A673 (cell line): ENCODE measurements around the gene DOCK6. TPM values are rescaled to one million over a fixed set of nuclear protein-coding genes. Genes with fewer than 3 reads are reported as not detected.

ENCODE experiments used
- BruUV-seq: library from RNA; stranded (reverse); fragments of 400-500 nt; replicated peaks from 2 replicates; lab custom pipeline; 2021; lab: Mats Ljungman, UMichigan
- CTCF ChIA-PET: fragments of 300-600 bp; sonication (Branson Sonifier 250); formaldehyde crosslinking; loops from one replicate; lab custom pipeline; 2022; ENCODE audit warnings: antibody characterized with exemption; lab: Charles Lee
- POLR2A ChIA-PET: fragments of 300-600 bp; sonication (Branson Sonifier 250); formaldehyde crosslinking; loops from one replicate; lab custom pipeline; 2022; ENCODE audit warnings: antibody characterized with exemption; ENCODE audit not compliant: low non-redundant PET; lab: Charles Lee
- DNase-seq: peaks from one replicate; pipeline ENCODE4 v3.0.0-alpha.2; 2015; ENCODE audit warnings: low spot score
- H3K27ac ChIP-seq: fragments of 200-600 bp; sonication (generic); 2 replicates; pipeline ENCODE4 v1.5.1; 2016; ENCODE audit warnings: mixed run types, low read depth, mild to moderate bottlenecking, mixed read lengths, antibody characterized with exemption, low read length; ENCODE audit not compliant: poor library complexity, severe bottlenecking
- H3K27me3 ChIP-seq: fragments of 200-600 bp; sonication (generic); replicated peaks from 2 replicates; pipeline ENCODE4 v1.6.1; 2017; ENCODE audit warnings: mixed run types, low read depth, mild to moderate bottlenecking, mixed read lengths, antibody characterized with exemption, low read length; ENCODE audit not compliant: insufficient read depth, poor library complexity
- H3K36me3 ChIP-seq: fragments of 200-600 bp; sonication (generic); 2 replicates; pipeline ENCODE4 v1.6.1; 2016; ENCODE audit warnings: mixed run types, mild to moderate bottlenecking, mixed read lengths, antibody characterized with exemption, low read length; ENCODE audit not compliant: insufficient read depth, poor library complexity, severe bottlenecking
- H3K4me1 ChIP-seq: fragments of 200-600 bp; sonication (generic); 2 replicates; pipeline ENCODE4 v1.6.1; 2017; ENCODE audit warnings: mixed run types, mild to moderate bottlenecking, mixed read lengths, antibody characterized with exemption, low read length; ENCODE audit not compliant: insufficient read depth, poor library complexity, severe bottlenecking
- H3K4me3 ChIP-seq: fragments of 200-600 bp; sonication (generic); 2 replicates; pipeline ENCODE4 v1.5.1; 2016; ENCODE audit warnings: low read depth, mixed run types, mild to moderate bottlenecking, mixed read lengths, low read length; ENCODE audit not compliant: poor library complexity, severe bottlenecking
- H3K9me3 ChIP-seq: fragments of 200-600 bp; sonication (generic); 2 replicates; pipeline ENCODE4 v1.6.1; 2016; ENCODE audit warnings: mixed run types, low read depth, mild to moderate bottlenecking, mixed read lengths, antibody characterized with exemption, low read length; ENCODE audit not compliant: poor library complexity, severe bottlenecking
- EZH2 ChIP-seq: fragments of 200-600 bp; sonication (generic); IDR thresholded peaks from 2 replicates; pipeline ENCODE4 v1.6.1; 2017; ENCODE audit warnings: borderline replicate concordance, low read depth, mild to moderate bottlenecking, mixed read lengths, antibody characterized with exemption, low read length; ENCODE audit not compliant: poor library complexity, severe bottlenecking
- intact Hi-C: fragments of 100-400 bp; cut with micrococcal nuclease; formaldehyde crosslinking; loops from one replicate; pipeline ENCODE4 v1.10.0; 2022; ENCODE audit not compliant: unreplicated experiment
- total RNA-seq: library from RNA; stranded (reverse); gene quantifications from 2 replicates; pipeline ENCODE4 v1.2.3, GENCODE V29; 2021
- TF ChIP-seq, protein P1 (sequence below): fragments of 300-800, 200-600 bp; sonication (generic); conservative IDR thresholded peaks from 2 replicates; pipeline ENCODE4 v1.5.1; 2017; ENCODE audit warnings: low read depth, mild to moderate bottlenecking, antibody characterized with exemption, low read length, moderate library complexity, mixed read lengths

DOCK6 gene
- total RNA-seq, 1 experiment from 2014 or later, result 15.6 TPM

DNA sequence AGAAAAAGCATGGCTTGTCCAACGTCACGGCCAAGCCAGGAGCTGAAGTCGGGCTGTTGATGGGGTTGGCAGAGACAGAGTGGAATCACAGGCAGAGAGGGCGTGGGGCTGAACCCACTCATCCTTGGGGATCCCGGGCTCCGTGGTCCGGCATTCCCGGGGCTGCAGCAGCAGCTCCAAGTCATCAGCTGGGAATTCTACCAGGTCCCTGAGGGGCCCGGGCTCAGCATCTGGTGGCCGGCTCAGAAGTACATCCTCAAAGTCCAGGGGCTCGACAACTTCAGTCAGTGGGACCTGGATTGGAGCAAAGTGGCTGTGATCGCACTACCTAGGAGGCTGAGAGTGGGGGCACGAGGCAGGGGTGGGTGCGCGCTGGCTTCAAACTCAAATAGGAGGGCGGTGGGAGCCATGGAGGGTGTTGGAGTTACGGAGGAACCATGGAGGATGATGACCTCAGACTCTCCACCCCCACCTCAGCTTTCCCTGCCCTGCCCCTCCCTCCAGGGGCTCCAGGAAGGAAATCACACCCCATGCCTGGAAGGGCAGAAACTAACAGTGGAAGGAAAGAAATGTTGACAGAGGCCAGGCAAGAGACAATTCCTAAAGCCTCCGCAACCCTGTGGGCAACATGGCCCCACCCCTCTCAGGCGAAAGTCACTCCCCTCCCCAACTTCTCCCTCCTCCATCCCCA is 9.5 kb downstream of the DOCK6 start:
- intact Hi-C loops, result loop anchor here (1.0 kb wide), 1 partner anchor 27 kb away; no protein-coding TSS in a partner anchor
- ChIA-PET POLR2A (no interaction called here), CTCF (interaction anchor here (0.6 kb wide), 1 partner anchor 9 kb away, joined by 4 read pairs; no protein-coding TSS in a partner anchor)
- TF ChIP-seq, protein P1, sequence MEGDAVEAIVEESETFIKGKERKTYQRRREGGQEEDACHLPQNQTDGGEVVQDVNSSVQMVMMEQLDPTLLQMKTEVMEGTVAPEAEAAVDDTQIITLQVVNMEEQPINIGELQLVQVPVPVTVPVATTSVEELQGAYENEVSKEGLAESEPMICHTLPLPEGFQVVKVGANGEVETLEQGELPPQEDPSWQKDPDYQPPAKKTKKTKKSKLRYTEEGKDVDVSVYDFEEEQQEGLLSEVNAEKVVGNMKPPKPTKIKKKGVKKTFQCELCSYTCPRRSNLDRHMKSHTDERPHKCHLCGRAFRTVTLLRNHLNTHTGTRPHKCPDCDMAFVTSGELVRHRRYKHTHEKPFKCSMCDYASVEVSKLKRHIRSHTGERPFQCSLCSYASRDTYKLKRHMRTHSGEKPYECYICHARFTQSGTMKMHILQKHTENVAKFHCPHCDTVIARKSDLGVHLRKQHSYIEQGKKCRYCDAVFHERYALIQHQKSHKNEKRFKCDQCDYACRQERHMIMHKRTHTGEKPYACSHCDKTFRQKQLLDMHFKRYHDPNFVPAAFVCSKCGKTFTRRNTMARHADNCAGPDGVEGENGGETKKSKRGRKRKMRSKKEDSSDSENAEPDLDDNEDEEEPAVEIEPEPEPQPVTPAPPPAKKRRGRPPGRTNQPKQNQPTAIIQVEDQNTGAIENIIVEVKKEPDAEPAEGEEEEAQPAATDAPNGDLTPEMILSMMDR, result no peak
- no peak for TF ChIP-seq EZH2
- Histone ChIP-seq H3K36me3 (no peaks in the 10 kb centered on the region), H3K4me3 (no peak overlapping the region), H3K4me1 (no peaks in the 10 kb centered on the region), H3K27me3 (no peaks in the 10 kb centered on the region), H3K9me3 (no peaks in the 10 kb centered on the region), H3K27ac (no peak overlapping the region)
- DNase-seq, result no peak
- no TSS peak for BruUV-seq

DNA sequence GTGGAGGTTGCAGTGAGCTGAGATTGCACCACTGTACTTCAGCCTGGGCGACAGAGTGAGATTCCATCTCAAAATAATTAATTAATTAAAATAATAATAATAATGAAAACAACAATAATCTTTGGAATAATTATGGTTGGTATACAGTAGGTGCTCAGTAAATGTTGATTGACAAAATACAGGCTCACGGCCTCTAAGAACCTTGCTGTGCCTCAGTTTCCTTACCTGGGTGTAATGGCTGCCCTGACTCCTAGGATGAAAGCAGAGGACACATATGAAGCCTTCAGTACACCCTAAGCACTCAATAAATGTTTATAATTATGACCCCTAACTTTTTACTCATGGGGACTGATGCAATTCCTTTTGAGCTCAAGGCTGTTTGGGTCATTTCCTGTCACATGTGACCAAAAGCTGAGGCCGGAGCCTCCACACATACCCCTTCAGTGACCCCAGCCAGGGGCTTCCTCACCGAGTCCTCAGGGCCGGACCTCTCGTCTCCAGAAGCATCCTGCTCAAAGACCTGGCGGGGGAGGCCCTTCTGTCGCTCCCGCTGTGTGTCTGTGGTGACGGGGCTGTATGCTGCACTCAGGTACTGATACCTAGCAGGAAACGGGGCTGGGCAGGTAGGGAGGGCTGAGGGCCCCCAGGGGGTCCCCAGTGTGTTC is 10.5 kb downstream of the DOCK6 start:
- intact Hi-C loops, result loop anchor here (1.0 kb wide), 1 partner anchor 25 kb away; no protein-coding TSS in a partner anchor
- ChIA-PET POLR2A (interaction anchor here (0.5 kb wide), 1 partner anchor 839 kb away, joined by 3 read pairs; no protein-coding TSS in a partner anchor), CTCF (no interaction called here)
- BruUV-seq, result no TSS peak
- Histone ChIP-seq H3K27me3 (no peaks in the 10 kb centered on the region), H3K4me3 (no peak overlapping the region), H3K9me3 (no peaks in the 10 kb centered on the region), H3K4me1 (no peaks in the 10 kb centered on the region), H3K36me3 (no peaks in the 10 kb centered on the region), H3K27ac (no peak overlapping the region)
- no peak for TF ChIP-seq EZH2
- no peak for DNase-seq

GRCh38 chr19:11251217-11251616 is 11.1 kb downstream of the DOCK6 start:
- no peaks in the 10 kb centered on the region for H3K27me3 ChIP-seq
- H3K4me3 ChIP-seq, result no peak overlapping the region
- intact Hi-C loops, result no loop called here
- no peaks in the 10 kb centered on the region for H3K36me3 ChIP-seq
- CTCF ChIA-PET, result no interaction called here
- no peak for TF ChIP-seq EZH2
- TF ChIP-seq, protein P1, result no peak
- H3K27ac ChIP-seq, result no peak overlapping the region
- no peaks in the 10 kb centered on the region for H3K9me3 ChIP-seq
- H3K4me1 ChIP-seq, result no peaks in the 10 kb centered on the region
- BruUV-seq, result no TSS peak
- DNase-seq, result no peak
- POLR2A ChIA-PET, result interaction anchor here (0.5 kb wide), 1 partner anchor 838 kb away, joined by 3 read pairs; no protein-coding TSS in a partner anchor
